ENCODE data around the gene SHTN1. TPM values are rescaled to one million over a fixed set of nuclear protein-coding genes. Genes with fewer than 3 reads are reported as not detected.

The SHTN1 gene
- total RNA-seq, 1 experiment from 2014 or later = 39.9 TPM

DNA sequence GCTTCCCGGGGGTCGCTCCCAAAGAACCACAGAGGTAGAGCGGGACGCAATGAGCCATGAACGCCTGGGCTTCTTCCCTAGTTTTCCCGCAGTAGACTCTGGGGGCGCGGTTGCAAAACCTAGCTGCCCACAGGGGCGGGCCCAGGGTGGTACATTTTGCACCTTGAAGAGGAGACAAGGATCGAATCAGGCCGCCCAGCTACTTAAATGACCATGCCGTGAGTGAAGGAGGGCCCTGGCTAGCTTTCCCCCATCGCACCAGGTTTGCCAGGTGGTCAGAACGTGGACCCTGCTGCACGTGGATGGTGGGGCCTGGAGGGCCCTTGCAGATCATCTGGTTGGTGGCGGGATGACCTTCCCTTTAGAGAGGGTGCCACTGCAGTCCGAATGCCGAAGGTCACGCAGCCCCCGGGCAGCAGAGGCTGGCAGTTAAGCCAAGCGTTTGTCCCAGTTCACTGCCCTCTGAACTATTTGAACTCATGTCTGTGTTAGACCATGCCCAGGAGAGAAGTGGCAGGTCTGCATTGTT is 604 bp upstream of the SHTN1 start:
- no peaks in the 10 kb centered on the region for H3K9me3 ChIP-seq (ENCODE audit: low read depth, low read length, poor library complexity, severe bottlenecking)
- CTCF ChIA-PET = interaction anchor here (0.5 kb wide), 1 partner anchor 15 kb away, joined by 5 read pairs; no protein-coding TSS in a partner anchor
- TF ChIP-seq, protein P1, sequence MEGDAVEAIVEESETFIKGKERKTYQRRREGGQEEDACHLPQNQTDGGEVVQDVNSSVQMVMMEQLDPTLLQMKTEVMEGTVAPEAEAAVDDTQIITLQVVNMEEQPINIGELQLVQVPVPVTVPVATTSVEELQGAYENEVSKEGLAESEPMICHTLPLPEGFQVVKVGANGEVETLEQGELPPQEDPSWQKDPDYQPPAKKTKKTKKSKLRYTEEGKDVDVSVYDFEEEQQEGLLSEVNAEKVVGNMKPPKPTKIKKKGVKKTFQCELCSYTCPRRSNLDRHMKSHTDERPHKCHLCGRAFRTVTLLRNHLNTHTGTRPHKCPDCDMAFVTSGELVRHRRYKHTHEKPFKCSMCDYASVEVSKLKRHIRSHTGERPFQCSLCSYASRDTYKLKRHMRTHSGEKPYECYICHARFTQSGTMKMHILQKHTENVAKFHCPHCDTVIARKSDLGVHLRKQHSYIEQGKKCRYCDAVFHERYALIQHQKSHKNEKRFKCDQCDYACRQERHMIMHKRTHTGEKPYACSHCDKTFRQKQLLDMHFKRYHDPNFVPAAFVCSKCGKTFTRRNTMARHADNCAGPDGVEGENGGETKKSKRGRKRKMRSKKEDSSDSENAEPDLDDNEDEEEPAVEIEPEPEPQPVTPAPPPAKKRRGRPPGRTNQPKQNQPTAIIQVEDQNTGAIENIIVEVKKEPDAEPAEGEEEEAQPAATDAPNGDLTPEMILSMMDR (conservative IDR thresholded peaks at IDR 0.05; ENCODE audit: low read depth, low read length) = peak; percentile 40
- TF ChIP-seq EZH2 (IDR thresholded peaks at IDR 0.05; ENCODE audit: borderline replicate concordance, low read depth, low read length, poor library complexity, severe bottlenecking) = no peak
- peak; percentile 69 for DNase-seq (ENCODE audit: low spot score)
- peaks cover 35% of the 10 kb centered on the region for H3K4me1 ChIP-seq (ENCODE audit: insufficient read depth, low read length, poor library complexity, severe bottlenecking)
- peak overlapping the region; percentile 78 for H3K27ac ChIP-seq (ENCODE audit: low read depth, low read length, poor library complexity, severe bottlenecking)
- POLR2A ChIA-PET (ENCODE audit: low non-redundant PET) = no interaction called here
- intact Hi-C loops (cut with micrococcal nuclease; ENCODE audit: unreplicated experiment) = no loop called here
- no TSS peak for BruUV-seq (replicated peaks)
- H3K4me3 ChIP-seq (ENCODE audit: low read depth, low read length, poor library complexity, severe bottlenecking) = peak overlapping the region; percentile 97
- H3K27me3 ChIP-seq (replicated peaks; ENCODE audit: insufficient read depth, low read depth, low read length, poor library complexity) = no peaks in the 10 kb centered on the region
- no peaks in the 10 kb centered on the region for H3K36me3 ChIP-seq (ENCODE audit: insufficient read depth, low read length, poor library complexity, severe bottlenecking)

DNA sequence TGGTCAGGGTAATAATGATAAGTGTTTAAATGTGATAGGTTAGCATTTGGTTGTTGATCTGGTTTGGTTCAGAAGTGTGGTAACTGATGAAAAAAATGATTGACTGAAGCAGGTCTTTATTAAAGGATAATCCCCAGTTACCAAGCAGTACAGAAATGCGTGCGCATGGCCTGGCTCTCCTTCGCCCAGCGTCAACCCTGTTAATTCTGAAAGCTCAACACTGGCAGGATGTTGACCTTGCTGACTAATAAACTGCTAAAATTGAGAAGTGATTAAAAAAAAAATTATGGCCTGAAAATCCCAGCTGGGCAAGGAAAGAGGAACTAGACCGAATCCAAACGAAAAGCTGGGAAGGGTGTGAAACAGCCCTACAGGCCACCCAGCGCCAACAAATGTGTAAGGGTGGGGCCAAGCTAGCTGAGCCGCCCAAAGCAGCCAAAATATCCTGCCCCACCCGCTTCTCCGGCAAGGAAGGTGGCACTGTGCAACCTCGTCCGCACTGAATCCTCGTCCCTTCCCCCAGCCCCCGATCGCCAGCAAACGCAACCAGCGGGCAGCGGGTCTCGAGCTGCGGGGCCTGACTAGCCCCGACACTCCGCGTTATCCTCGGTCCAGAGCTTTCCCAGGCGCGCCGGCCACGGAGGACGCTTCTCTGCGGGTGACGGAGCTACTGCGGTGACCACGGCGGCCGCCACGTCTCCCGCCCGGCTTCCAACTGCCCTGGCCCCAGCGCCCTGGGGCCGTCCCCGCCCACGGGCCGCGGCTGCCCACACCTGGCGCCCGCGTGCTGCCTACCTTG is 561 bp downstream of the SHTN1 start:
- H3K4me1 ChIP-seq (ENCODE audit: insufficient read depth, low read length, poor library complexity, severe bottlenecking) = peaks cover 41% of the 10 kb centered on the region
- TF ChIP-seq EZH2 (IDR thresholded peaks at IDR 0.05; ENCODE audit: borderline replicate concordance, low read depth, low read length, poor library complexity, severe bottlenecking) = no peak
- TF ChIP-seq, protein P1 (conservative IDR thresholded peaks at IDR 0.05; ENCODE audit: low read depth, low read length) = no peak
- H3K36me3 ChIP-seq (ENCODE audit: insufficient read depth, low read length, poor library complexity, severe bottlenecking) = no peaks in the 10 kb centered on the region
- CTCF ChIA-PET = no interaction called here
- intact Hi-C loops (cut with micrococcal nuclease; ENCODE audit: unreplicated experiment) = no loop called here
- H3K4me3 ChIP-seq (ENCODE audit: low read depth, low read length, poor library complexity, severe bottlenecking) = peak overlapping the region; percentile 97
- POLR2A ChIA-PET (ENCODE audit: low non-redundant PET) = no interaction called here
- no TSS peak for BruUV-seq (replicated peaks)
- DNase-seq (ENCODE audit: low spot score) = peak; percentile 70
- H3K27ac ChIP-seq (ENCODE audit: low read depth, low read length, poor library complexity, severe bottlenecking) = peak overlapping the region; percentile 78
- no peaks in the 10 kb centered on the region for H3K9me3 ChIP-seq (ENCODE audit: low read depth, low read length, poor library complexity, severe bottlenecking)
- no peaks in the 10 kb centered on the region for H3K27me3 ChIP-seq (replicated peaks; ENCODE audit: insufficient read depth, low read depth, low read length, poor library complexity)

DNA sequence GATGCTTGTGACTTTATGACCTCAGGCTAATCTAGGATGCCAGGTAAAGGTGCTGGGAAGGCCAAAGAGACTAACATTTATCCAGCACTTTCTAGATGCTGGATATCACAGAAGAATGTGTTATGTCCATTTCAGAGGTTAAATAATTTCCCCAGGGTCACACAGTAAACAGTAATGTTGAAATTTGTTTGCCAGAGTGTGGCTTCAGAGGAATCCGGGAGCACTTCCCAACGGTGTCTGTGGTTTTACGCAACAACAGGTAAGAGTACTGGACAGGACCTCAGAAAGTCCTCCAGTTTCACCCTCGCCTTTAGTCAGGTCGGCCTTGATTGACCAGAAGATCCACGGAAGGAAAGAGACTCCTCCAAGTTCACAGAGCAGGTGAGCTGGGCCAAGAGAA is 1.7 kb downstream of the SHTN1 start:
- no peaks in the 10 kb centered on the region for H3K36me3 ChIP-seq (ENCODE audit: insufficient read depth, low read length, poor library complexity, severe bottlenecking)
- H3K4me1 ChIP-seq (ENCODE audit: insufficient read depth, low read length, poor library complexity, severe bottlenecking) = peaks cover 41% of the 10 kb centered on the region
- no peaks in the 10 kb centered on the region for H3K27me3 ChIP-seq (replicated peaks; ENCODE audit: insufficient read depth, low read depth, low read length, poor library complexity)
- ChIA-PET POLR2A (ENCODE audit: low non-redundant PET) (no interaction called here), CTCF (no interaction called here)
- intact Hi-C loops (cut with micrococcal nuclease; ENCODE audit: unreplicated experiment) = no loop called here
- TF ChIP-seq EZH2 (IDR thresholded peaks at IDR 0.05; ENCODE audit: borderline replicate concordance, low read depth, low read length, poor library complexity, severe bottlenecking) = no peak
- TF ChIP-seq, protein P1 (conservative IDR thresholded peaks at IDR 0.05; ENCODE audit: low read depth, low read length) = no peak
- BruUV-seq (replicated peaks) = no TSS peak
- no peaks in the 10 kb centered on the region for H3K9me3 ChIP-seq (ENCODE audit: low read depth, low read length, poor library complexity, severe bottlenecking)
- H3K4me3 ChIP-seq (ENCODE audit: low read depth, low read length, poor library complexity, severe bottlenecking) = no peak overlapping the region
- no peak overlapping the region for H3K27ac ChIP-seq (ENCODE audit: low read depth, low read length, poor library complexity, severe bottlenecking)
- no peak for DNase-seq (ENCODE audit: low spot score)
